ENCODE measurements around the gene LTB4R2.

DNA sequence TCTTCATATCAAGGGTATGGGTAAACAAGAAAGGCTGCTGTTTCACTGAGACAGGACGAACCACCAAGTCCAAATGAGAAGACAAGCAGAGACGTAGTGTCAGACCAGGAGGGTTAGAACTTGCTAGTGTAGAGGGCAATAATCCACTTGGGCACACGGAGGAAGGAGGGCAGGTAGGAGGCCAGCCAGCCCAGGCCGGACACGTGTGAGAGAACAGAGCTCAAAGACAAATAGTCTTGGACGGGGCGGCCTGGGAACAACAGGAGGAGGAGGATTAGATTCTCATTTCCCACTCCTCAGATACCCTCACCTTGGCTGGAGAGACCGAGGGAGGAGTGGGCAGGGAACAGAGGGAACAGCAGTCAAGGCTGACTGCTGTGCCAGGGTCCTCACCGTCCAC lies 19.2 kb upstream of the LTB4R2 start:
- TF ChIP-seq SRF (IDR thresholded peaks at IDR 0.05; ENCODE audit: low read depth, low read length) (no peak), HDAC2 (IDR thresholded peaks at IDR 0.05; ENCODE audit: borderline replicate concordance in 1 of 2, low read depth in 2 of 2, low read length in 2 of 2) (no peak), GTF2F1 (IDR thresholded peaks at IDR 0.05; ENCODE audit: borderline replicate concordance, low read depth, low read length) (no peak), YY1 (IDR thresholded peaks at IDR 0.05; ENCODE audit: low read depth, low read length) (no peak), EGR1 (IDR thresholded peaks at IDR 0.05; ENCODE audit: borderline replicate concordance, low read depth, low read length) (no peak), RAD21 (IDR thresholded peaks at IDR 0.05 in 1 of 2, conservative IDR thresholded peaks at IDR 0.05 in 1 of 2; ENCODE audit: low read depth in 2 of 2, low read length in 2 of 2) (no peak), RFX5 (IDR thresholded peaks at IDR 0.05; ENCODE audit: borderline replicate concordance, low read depth, low read length) (no peak), RNF2 (IDR thresholded peaks at IDR 0.05; ENCODE audit: borderline replicate concordance, low read depth, low read length, missing control alignments, poor library complexity, severe bottlenecking) (no peak), SP1 (IDR thresholded peaks at IDR 0.05; ENCODE audit: low read depth, low read length) (no peak)
- TF ChIP-seq, protein P1, sequence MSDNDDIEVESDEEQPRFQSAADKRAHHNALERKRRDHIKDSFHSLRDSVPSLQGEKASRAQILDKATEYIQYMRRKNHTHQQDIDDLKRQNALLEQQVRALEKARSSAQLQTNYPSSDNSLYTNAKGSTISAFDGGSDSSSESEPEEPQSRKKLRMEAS (IDR thresholded peaks at IDR 0.05) = no peak
- TF ChIP-seq, protein P2, sequence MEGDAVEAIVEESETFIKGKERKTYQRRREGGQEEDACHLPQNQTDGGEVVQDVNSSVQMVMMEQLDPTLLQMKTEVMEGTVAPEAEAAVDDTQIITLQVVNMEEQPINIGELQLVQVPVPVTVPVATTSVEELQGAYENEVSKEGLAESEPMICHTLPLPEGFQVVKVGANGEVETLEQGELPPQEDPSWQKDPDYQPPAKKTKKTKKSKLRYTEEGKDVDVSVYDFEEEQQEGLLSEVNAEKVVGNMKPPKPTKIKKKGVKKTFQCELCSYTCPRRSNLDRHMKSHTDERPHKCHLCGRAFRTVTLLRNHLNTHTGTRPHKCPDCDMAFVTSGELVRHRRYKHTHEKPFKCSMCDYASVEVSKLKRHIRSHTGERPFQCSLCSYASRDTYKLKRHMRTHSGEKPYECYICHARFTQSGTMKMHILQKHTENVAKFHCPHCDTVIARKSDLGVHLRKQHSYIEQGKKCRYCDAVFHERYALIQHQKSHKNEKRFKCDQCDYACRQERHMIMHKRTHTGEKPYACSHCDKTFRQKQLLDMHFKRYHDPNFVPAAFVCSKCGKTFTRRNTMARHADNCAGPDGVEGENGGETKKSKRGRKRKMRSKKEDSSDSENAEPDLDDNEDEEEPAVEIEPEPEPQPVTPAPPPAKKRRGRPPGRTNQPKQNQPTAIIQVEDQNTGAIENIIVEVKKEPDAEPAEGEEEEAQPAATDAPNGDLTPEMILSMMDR (IDR thresholded peaks at IDR 0.05; ENCODE audit: control extremely low read depth in 1 of 3, insufficient read depth in 1 of 3, low read depth in 1 of 3, low read length in 3 of 3) = no peak
